Activated naive CD4-positive, alpha-beta T cell treated with anti-CD3 and anti-CD28 coated beads, Interleukin-2, amount 50 U/mL, for 16 hours (primary cell): ENCODE data around the gene HSPBP1.

Experiments used
- DNase-seq: peaks from one replicate; pipeline ENCODE4 v3.0.0-alpha.2; 2020

Gene HSPBP1

DNA sequence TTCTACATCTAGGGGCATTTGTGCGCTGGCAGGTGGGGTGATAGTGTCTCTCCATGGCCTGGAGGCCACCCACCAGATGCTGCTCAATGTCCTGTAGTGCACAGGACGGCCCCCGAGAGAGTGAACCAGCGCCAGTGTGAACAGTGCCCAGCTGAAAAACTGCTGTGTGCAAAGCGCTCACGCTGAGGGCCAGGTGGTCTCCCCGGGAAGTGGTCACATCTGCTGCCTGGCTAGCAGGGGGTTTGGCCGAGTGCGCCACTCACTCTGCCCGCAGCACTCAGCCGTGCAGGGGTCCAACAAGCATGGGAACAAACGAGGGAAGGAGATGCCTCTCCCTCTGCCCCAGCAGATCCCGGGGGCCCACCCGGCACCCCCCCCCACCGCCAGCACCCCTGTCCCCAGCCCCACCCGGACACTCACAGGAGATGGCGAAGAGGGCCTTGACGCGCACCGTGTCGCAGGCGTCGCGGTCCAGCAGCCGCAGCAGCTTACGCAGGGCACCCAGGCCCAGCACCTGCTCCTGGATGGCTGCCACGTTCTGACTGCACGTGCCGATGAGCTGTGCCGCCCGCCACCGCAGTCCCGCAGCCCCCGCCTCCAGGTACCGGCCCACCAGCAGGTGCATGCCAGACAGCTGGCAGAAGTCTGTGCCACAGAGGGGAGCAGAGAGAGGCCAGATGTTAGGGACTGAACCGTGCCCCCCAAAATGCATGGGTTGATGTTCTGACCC, 5.8 kb downstream of the HSPBP1 start:
- no peak for DNase-seq

GRCh38 chr19:55272142-55272541, 7.8 kb downstream of the HSPBP1 start:
- no peak for DNase-seq

GRCh38 chr19:55270172-55270942, 9.6 kb downstream of the HSPBP1 start:
- no peak for DNase-seq

GRCh38 chr19:55269299-55269698, 10.6 kb downstream of the HSPBP1 start:
- no peak for DNase-seq

DNA sequence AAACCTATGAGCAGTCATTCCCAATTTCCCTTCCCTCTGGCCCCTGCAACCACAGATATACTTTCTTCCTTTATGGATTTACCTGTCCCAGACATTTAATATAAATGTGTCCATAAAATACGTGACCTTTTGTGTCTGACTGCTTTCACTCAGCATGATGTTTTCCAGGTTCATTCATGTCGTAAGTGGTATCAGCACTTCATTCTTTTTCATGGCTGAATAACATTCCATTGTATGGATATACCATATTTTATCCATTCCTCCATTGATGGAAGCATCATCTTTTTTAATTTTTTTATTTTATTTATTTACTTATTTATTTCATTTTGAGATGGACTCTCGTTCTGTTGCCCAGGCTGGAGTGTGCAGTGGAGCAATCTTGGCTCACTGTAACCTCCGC, 13.1 kb downstream of the HSPBP1 start:
- DNase-seq, result no peak

DNA sequence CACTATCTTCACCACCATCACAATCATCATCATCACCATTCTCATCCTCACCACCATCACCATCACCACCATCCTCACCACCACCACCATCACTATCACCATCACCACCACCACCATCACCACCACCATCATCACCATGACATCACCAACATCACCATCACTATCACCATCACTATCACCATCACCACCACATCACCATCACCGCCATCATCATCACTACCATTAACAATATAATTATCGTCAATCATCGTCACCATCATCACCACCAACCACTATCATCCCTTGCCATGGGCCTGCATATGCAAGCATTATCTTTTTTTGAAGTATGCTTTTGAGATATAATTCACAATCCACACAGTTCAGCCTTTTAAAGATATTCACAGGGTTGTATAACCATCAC, 13.5 kb downstream of the HSPBP1 start:
- no peak for DNase-seq

DNA sequence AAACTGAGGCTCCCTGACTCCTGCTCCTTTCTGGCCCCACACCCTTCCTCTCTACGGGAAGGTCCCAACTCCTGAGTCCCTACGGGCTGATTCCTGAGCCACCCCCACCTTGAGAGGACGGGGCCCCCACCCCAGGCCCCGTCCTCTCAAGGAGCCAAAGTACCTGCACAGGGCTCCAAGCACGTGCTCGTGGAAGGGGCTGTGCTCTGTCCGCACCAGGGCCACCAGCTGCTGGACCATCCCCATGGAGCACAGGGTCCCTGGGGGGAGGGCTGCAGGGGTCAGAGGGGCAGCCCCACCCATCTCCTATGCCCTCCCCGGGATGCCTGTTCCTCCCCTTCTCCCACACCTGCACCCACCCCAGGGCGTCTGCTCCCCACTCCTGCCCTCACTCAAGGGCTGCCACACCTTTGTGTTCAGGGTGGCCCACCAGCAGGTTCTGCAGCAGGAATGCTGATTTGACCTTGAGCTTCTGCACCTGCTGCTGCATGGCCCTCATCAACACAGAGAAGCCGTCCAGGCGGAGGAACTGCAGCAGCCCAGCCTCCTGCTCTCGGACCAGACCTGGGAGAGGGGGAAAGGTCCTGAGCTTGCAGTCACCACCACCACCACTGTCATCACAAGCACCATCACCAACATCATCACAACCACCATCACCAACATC, 14.1 kb downstream of the HSPBP1 start:
- DNase-seq, result no peak

DNA sequence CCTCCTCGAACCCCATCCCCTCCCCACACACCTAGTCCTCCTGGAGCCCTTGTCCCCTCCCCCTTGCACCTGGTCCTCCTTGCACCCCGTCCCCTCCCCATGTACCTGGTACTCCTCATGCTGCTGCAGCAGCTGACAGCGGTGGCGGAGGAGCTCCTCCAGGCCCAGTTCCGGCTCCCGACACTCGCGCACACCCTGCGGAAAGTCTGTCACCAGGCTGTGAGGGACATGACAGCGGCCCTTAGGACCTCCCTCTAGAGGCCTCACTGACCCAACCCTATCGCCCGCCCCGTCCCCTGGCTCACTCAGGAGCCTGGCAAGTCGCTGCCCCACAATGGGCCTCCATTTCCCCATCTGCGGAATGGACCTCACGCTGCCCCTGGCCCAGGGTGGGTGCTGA, 14.7 kb downstream of the HSPBP1 start:
- DNase-seq, result no peak

DNA sequence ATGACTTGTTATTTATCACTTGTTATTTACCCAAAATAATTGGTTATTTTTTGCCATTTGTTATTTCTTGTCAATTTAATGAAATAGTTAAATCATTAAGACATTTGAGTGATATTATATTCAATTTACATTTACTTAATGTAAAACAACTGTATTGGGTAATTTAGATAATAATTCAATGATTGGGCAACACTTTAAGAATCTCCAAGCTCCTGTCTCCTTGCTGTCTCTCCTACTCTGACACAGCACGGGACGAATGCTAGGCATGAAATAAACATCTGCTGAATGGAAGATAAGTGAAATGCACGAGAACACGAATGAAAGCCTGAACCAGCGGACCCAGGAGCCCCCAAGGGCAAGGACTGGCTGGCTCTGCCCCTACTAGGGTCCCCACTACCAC, 15.4 kb downstream of the HSPBP1 start:
- no peak for DNase-seq

GRCh38 chr19:55262359-55262758, 17.6 kb downstream of the HSPBP1 start:
- no peak for DNase-seq

DNA sequence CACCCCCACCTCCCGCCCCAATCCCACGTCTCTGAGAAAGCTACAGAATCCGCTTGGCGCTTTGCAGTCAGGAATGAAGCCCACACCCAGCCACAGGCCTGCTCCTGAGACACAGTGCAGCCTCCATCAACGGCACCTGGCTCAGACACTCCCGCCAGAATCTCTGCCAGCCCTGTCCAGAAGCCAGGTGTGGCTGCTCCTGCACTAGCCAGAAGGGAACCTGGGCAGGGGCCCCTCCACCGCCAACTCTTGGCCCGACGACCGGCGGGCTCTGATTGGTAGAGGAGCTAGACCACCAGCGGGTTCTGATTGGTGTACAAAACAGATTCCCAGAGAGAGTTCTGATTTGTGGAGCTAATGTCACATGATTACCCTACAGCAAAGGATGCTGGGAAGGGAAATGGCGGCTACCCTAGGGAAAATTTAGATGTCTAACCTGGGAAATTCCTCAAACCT, 18.2 kb downstream of the HSPBP1 start:
- no peak for DNase-seq

GRCh38 chr19:55259540-55260210, 20.2 kb downstream of the HSPBP1 start:
- DNase-seq, result no peak

GRCh38 chr19:55258828-55259539, 20.9 kb downstream of the HSPBP1 start, which contains the start of gene PPP6R1:
TSS of gene PPP6R1 (minus strand) at chr19:55259017. CDS start at chr19:55247103, 11,914 bp downstream.
- peak; percentile 95 for DNase-seq

- peak; percentile 65 for DNase-seq
Observed at GRCh38 chr19:55258476-55258827, 21.5 kb downstream of the HSPBP1 start.

DNA sequence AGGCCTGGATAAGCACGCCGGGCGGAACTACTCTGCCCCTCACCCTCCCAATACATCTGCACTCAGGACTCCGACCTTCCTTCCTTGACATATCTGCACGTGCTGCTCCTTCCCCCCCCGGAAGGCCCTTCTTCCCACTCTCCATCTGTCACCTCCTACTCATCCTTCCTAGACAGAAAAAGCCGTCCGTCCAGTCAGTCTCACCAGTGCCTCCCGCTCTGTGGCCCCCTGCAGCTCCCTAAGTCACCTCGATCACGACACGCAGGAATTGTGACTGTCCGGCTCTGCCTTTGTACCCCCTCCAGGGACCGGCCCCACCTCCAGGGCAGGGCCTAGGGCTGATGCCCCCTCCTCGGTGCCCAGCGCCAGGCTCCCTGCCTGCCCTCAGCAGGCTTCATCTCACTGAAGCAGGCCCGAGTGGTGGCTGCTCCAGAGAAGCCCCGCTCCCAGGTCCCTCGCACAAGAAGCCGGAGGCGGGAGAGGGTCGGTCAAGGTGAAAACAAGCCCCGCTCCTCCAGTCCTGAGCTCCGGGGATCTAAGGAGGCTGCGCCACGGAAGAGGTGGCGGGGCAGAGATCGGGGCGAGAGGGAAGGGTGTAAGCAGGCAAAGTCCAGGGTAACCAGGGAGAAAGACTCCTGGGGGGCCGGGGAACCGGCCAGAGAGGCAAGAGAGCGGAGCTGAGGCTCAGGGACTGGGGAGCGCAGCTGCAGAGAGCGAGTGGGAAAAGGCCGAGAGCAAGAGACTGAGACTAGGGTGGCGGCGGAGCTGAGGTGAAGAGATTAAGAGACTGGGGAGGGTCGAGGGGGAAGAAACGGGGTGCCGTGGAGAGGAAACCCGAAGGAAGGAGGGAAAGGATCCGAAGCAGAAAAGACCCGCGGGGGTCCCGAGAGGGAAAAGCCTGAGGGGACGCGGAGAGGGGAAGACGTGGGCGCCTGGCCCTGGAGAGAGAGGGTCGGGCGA, 22.2 kb downstream of the HSPBP1 start:
- DNase-seq, result no peak

DNA sequence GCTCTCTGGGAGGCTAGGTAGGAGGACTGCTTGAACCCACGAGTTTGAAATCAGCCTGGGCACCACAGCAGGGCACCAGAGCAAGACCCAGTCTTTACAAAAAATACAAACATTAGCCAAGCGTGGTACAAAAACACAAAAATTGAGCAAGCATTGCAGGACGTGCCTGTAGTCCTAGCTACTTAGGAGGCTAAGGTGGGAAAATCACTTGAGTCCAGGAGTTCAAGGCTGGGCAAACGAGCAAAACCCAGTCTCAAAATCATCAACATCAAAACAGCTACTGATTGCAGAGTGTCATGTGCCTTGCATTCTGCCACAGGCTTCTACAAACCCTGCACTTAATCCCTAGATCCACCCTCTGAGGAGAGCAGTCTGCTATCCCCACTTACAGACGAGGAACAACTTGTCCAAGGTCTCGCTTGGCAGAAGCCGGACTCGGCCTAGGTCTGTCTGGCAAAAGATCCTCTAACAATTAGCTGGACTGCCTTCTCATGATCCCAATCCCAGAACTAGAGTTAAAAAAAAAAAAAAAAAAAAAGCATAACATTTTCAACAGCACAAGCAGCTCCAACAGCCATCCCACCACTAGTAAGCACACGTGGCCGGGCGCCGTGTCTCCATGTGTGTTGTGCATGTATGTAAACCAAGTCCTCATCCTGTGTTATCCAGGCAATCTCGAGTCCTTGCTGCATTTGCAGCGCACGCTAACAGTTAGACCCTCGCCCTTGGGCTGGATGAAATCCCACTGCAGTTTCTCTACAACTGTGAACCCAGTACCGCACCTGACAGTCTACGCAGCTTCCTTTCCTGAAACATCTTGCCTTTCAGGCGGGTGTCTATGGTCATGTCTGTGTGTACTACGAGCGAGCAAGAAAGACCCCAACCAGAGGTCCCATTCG, 23.1 kb downstream of the HSPBP1 start:
- DNase-seq, result no peak

DNA sequence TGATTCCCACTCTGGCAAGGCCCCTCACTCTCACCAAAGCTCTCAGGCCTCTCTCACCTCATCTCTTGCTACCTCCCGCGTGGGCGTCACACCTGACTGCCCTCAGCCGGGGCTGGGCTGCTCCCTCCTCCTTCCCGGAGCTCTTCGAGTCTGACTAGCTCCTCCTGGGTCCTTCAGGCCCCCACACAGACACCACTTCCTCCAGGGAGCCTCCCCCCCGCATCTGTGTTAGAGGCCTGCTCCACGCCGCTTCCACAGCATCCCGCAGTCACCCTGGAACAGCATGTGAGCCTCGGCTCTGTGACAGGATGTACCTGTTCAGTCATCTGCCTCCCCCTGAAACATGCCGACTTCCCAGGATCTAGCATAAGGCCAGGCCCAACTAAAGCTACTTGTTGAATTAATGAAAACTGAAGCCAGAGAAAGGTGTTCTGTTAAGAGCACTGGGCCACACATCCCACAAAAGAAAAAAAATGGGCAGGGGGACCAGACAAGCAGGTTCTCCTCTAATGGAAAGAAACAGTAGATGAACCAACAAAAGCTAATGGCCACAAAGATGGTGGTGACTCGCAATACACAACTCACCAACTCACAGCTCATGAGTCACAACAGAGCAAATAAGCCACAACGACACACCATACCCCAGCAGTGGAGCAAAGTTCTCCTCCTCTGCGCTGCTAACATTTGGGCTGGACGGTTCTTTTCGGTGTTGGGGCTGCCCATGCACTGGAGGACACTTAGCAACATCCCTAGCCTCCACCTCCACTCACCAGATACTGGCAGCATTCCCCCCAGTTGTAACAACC, 24.1 kb downstream of the HSPBP1 start:
- DNase-seq, result peak; percentile 57

DNA sequence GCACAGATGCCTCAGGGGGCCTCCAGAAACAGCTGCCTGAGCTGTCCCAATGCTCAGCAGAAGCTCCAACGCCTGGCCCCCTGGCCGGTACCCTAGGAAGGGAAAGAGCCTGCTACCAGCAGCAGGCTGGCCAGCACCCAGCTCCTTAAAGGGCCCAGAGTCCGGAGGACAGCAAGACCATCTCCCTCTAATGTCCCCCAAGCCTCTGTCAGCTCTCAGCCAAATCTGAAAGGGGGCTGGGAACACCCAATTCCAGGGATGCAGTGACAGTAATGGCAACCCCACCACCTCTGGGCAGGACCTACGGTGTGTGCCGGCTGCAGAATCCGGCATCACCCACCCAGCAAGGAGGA, 25.3 kb downstream of the HSPBP1 start:
- DNase-seq, result no peak

DNA sequence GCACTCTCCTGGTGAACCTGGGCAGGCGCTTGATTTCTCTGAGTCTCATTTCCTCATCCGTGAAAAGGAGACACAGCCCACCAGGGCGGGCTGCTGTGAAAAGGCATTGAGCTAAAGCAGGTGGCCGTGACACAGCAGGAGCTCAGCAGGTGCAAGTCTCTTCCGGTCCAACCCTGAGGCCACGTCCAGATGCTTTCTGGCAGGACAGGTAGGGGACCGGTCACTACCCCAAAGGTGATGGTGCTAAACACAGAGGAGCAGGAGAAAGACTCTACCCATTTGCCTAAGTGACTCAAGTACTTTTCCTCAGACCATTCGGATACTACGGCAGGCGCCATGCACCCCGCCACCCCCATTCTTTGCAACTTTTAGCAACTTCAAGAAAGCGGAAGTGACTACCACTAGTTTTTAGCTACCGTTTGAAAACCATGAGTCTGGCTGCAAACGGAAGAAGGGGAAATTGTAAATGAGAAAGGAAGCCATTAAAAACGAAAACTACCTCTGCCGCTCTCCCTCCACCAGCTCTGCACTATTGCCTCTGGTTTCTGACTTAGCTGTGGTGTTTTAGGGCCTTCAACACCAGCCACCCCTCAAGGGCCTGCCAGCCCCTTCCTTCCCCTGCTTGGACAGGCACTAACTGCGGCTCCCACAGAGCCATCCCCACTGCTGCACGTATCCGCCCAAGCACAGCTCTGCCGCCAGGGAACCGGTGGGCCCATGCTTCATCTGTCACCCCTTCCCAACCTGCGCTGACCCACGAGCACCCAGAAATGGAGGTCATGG, 25.9 kb downstream of the HSPBP1 start:
- DNase-seq, result peak; percentile 62
